Fibroblast of mammary gland (primary cell): ENCODE data around the gene GATA6.
"Not testable (repeated sequence)": the region's sequence is repeated elsewhere in the genome, so short reads cannot be mapped to it uniquely, and the experiment has no call there.

Source experiments
- DNase-seq: peaks from one replicate; pipeline ENCODE4 v3.0.0-alpha.2; 2010; ENCODE audit warnings: low read depth
- H3K4me3 ChIP-seq: 2 replicates; pipeline ENCODE4 v1.5.1; 2011; ENCODE audit warnings: low read depth, mild to moderate bottlenecking, low read length, moderate library complexity; ENCODE audit not compliant: control insufficient read depth
- CTCF ChIP-seq: conservative IDR thresholded peaks from 2 replicates; pipeline ENCODE4 v1.5.1; 2011; ENCODE audit warnings: low read depth, low read length, inconsistent platforms; ENCODE audit not compliant: control insufficient read depth, insufficient read depth

The GATA6 gene

GRCh38 chr18:22180722-22181121 is 11.3 kb downstream of the GATA6 start:
- TF ChIP-seq CTCF, result no peak
- no peak for DNase-seq
- H3K4me3 ChIP-seq, result no peak overlapping the region

GRCh38 chr18:22182884-22183697 is 13.7 kb downstream of the GATA6 start:
- no peak overlapping the region for H3K4me3 ChIP-seq
- TF ChIP-seq CTCF, result no peak

GRCh38 chr18:22183698-22184170 is 14.3 kb downstream of the GATA6 start:
- no peak for DNase-seq
- H3K4me3 ChIP-seq, result no peak overlapping the region
- TF ChIP-seq CTCF, result no peak

More at GRCh38 chr18:22182884-22183697, 13.7 kb downstream of the GATA6 start:
- no peak for DNase-seq

DNA sequence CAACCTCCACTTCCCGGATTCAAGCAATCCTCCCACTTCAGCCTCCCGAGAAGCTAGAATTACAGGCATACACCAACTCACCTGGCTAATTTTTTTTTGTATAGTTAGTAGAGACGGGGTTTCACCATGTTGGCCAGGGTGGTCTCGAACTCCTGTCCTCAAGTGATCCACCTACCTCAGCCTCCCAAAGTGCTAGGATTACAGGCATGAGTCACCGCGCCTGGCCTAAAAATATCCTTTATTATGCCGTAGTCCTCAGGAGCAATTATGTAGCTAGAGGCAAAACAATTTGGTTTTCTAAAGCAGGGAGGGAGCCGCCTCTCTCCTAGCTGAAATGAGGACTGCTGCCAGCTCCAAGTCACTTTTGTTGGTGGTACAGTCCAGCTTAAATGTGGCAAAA is 15.2 kb downstream of the GATA6 start:
- H3K4me3 ChIP-seq, DNase-seq: not testable (repeated sequence)

DNA sequence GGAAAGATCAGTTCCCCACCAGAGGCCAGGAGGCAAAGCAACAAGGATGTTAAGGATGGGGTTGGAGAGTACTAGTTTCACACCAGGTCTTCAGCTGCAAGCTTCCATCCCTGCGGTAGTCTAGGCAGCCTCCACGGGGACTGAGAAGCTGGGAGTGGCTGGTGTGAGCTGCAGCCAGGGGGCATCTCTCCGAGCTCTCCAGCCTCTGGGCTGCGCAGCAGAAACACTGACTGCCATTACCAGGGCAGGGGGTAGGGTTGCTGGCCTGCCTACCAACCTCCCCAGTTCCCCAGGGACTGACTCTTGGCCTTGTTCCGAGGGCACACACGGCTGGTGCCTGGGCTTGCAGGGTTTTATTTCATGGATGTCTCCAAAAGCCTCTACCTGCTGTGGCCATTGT is 15.9 kb downstream of the GATA6 start:
- no peak overlapping the region for H3K4me3 ChIP-seq
- no peak for DNase-seq
- TF ChIP-seq CTCF, result no peak

- no peak for TF ChIP-seq CTCF
- DNase-seq, result no peak
- H3K4me3 ChIP-seq, result no peak overlapping the region
Measured at GRCh38 chr18:22185771-22186386, 16.5 kb downstream of the GATA6 start.

DNA sequence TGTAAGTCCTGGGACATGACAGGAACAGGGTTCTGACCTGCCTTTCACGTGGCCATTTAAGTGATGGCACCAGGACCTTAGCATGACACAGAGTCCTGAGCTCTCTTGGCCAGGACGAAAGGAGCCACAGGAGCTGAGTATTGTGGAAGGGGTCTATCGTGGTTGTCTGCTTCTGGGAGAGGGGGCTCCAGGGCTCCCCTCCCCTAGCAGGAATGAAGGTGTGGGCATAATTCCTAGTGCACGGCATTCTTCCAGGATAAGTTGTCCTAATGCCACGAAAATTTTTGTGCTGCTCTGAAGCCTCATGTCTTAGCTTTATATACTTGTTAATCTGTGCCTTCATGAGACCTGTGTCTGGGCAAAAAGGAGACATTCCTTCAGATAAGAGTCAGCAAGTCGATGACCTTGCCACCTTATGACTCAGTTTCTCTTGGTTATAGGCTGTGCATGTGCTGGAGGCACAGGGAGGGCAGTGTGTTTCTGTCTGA is 17.1 kb downstream of the GATA6 start:
- no peak for DNase-seq
- no peak overlapping the region for H3K4me3 ChIP-seq
- no peak for TF ChIP-seq CTCF
